KOPT-K1 (cell line): ENCODE results near the gene GDPD5.

ENCODE experiments used
- H3K27ac ChIP-seq: fragments of 200-600 bp; sonication (generic); 2 replicates; pipeline ENCODE4 v1.5.1; 2016; ENCODE audit warnings: antibody characterized with exemption, mild to moderate bottlenecking, low read depth, low read length; ENCODE audit not compliant: poor library complexity, severe bottlenecking
- H3K36me3 ChIP-seq: fragments of 200-600 bp; sonication (generic); 2 replicates; pipeline ENCODE4 v1.5.1; 2017; ENCODE audit warnings: antibody characterized with exemption, mild to moderate bottlenecking, low read length, moderate library complexity; ENCODE audit not compliant: insufficient read depth
- H3K9me3 ChIP-seq: fragments of 200-600 bp; sonication (generic); 2 replicates; pipeline ENCODE4 v1.5.1; 2017; ENCODE audit warnings: antibody characterized with exemption, low read length, mild to moderate bottlenecking; ENCODE audit not compliant: insufficient read depth, poor library complexity, severe bottlenecking

GDPD5 gene

DNA sequence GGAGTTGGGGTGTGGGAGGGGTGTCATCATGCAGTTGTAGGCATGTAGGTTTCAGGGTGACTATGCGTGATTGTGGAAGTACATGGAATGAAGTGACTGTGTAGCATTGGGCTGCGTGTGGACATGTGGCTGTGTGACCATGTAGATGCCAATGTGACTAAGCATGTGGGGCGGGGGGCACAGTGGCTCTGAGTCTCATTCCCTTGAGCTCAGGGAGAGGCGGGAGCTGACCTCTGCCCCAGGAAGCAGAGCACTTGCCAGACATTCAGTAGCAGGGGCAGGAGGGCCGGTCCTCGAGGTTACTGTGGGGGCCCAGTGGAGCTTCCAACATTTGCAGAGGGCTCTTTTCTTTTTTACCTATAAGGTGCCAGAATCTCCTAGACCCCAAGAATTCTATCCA is 92.3 kb downstream of the GDPD5 start:
- H3K36me3 ChIP-seq: no peaks in the 10 kb centered on the region; the same call in 1 of the 2 replicates
- no peaks in the 10 kb centered on the region for H3K9me3 ChIP-seq
- H3K27ac ChIP-seq: no peak overlapping the region

DNA sequence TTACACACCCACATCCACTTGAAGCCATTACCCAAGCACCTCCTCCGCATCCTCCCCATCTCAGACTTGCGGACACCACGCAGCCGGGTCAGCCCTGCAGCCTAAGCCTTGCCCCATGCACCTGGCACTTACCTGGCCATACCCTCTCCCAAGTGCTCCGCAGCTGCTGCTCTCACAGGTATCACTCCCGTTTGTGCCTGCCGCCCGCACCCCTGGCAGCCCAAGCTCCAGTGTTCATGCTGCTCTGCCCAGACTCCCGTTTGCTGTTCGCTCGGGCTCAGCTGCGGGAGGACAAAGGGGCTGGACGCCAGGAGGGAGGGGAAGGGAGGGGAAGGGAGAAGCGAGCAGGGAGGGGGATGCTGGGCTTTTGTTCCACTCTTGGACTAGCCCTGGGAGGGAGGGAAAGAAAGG is 92.8 kb downstream of the GDPD5 start, which contains the start of gene KLHL35:
Gene KLHL35 (minus strand): TSS at position 293 of the 411 bp plus-strand sequence. CDS start 2,574 bp downstream, outside the sequence.
- no peak within 1 kb of the TSS for H3K27ac ChIP-seq
- H3K9me3 ChIP-seq: no peaks in the 10 kb centered on the region
- no peaks in the 10 kb centered on the region; the same call in 1 of the 2 replicates for H3K36me3 ChIP-seq

DNA sequence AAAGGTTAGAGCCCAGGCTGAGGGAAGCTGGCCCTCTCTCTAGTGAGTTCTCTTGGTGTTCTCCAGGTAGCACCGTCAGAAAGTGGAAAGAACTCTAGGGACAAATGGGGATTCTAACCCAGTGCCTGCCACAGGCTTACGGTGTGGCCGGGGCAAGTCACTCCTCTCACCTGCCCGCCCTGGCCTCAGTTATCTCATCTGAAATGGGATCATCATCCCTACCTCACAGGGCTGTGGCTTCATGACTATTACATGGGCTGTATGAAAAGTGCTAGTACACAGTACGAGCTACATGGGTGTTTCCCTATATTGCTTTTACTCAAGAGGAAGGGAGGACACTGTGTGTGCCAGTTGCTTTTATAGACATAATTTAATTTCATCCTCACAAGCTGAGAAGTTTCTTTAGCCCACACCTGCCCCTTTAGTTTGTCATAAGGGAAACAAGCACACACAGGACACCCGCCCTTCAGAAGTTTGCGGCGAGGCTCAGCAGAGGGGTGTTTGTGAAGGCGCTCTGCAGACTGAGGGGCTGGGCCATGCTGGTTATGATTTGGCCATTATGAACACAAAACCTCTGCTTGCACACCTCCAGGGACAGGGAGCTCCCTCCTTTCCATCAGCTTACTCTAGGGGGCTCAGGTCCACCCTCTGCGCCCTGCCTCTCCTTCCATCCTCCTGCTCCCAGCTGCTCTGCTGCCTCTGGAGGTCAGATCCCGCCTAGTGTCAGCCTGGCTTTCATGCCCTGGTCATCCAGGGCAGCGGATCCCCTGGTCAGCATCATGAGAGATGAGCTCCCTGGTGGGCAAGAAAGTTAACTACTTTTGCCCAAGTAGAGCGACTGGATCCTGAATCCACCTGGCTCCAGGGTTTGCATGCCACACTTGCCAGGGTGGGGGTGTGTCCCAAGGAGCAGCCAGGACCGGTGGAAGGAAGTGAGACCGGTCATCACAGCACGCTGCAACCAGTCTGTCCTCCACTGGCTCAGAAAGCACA is 93.9 kb downstream of the GDPD5 start:
- Histone ChIP-seq H3K9me3 (no peaks in the 10 kb centered on the region), H3K27ac (no peak overlapping the region)

DNA sequence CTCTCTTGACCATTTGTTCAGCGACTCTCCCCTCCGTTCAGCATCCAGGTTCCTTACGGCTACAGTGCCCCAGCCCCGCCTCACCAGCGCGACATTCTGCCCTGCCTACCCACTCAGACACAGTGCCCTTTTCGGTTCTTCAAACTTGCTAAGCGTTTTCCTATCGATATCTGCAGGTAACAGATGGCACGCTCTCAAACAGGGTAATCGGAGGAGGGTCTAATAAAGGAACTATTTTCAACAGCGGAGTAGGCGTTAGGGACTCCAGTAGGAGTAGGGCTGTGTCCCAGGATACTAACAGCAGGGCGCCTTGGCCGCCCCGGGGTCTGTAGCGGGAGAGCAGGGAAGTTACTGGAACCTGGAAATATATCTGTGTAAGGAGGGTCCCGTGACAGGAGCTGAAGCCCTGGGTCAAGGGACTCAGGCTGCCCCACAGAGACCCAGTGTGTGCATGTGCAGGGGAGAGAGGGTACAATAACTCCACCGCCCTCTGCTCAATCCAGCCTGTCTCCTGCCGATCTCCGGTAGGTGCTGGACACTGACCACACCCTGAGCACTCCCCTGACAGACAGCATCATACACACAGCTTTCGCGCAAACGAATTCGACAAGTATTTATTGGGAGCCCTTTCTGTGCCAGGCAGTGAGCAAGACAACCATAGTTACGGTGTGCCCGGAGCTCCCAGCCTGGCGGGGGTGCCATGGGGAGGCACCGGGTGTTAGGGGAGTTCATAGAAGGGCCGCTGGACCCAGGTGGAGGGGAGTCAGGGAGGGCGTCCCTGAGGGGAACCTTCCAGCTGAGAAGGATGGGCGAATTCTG is 94.8 kb downstream of the GDPD5 start:
- Histone ChIP-seq H3K9me3 (no peaks in the 10 kb centered on the region), H3K27ac (no peak overlapping the region), H3K36me3 (no peaks in the 10 kb centered on the region; the same call in 1 of the 2 replicates)

More for the DNA sequence above, 93.9 kb downstream of the GDPD5 start:
- H3K36me3 ChIP-seq: no peaks in the 10 kb centered on the region; the same call in 1 of the 2 replicates

DNA sequence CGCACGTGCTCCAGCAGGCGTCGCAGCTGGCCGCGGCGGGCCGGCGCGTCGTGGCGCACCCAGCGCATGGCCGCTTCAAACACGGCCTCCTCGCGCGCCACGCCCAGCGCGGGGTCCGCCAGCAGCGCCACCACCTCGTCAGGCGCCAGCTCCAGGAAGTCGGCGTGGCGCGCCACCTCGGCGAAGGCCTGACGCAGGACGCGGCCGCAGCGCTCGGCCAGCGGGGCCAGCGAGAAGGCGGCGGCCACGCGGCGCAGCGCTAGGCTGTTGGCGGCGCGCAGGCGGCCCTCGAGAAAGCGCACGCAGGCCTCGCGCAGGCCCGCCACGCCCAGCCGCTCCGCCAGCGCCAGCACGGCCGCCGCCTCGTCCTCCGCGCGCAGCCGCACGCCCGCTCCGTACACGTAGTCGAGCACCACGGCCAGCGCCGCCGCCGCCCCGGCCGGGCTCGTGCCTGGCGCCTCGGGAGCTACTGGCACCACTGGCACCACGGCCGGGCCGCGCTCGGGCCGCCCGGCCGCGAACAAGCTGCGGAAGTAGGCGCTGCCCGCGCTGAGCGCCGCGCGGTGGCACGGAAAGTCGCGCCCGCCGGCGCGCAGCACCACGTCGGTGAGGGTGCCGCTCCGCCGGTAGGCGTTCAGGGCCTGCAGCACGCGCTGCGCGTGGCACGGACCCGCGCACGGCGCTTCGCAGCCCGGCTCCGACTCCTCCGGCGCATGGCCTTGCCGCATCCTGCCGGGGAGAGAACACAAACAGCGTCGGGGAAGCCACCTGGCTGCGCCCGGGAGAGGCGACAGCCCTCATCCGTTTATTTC is 95.6 kb downstream of the GDPD5 start:
- H3K9me3 ChIP-seq: no peaks in the 10 kb centered on the region
- H3K36me3 ChIP-seq: no peaks in the 10 kb centered on the region; the same call in 1 of the 2 replicates
- no peak overlapping the region for H3K27ac ChIP-seq

DNA sequence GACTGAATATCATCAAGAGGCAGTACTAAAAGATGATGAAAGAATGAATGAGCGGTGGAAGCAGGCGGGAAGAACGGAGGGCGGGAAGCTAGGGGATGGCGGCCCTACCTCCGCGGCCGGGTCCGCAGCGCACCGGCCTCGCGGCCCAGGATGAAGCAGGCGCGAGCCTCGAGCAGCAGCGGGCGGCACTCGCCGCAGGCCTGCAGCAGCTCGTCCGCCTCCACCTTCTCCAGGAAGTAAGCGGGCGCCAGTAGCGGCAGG is 96.2 kb downstream of the GDPD5 start:
- H3K36me3 ChIP-seq: no peaks in the 10 kb centered on the region
- H3K9me3 ChIP-seq: no peaks in the 10 kb centered on the region
- no peak overlapping the region for H3K27ac ChIP-seq

DNA sequence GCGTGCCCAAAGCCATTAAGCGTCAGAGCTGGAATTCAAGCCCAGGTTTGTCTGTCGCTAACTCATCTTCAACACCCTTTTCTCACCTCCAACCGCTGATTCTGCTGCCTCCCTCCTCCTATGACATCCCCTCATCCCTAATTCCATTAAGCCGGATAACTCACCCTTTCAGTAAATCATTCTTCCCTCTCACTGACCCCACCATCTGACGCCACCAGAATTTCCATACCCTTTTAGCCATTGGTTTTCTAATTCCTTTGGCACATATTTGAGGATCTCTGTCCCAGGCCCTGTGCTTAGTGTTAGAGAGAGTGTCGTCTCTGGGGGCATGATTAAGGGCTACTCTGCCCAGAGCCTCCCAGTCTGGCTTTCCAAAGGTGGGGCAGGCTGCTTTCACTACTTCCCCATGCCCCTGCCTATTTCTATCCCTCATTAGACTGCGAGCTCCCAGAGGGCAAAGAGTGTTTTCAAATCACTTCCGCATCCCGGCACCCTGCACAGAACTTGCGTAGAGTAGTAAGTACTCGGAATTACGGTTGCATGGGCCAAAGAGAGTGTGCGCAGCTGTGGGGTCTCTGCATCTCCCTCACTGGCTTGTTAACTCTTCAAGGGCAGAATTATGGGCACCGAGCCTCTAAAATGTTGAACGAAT is 96.6 kb downstream of the GDPD5 start:
- Histone ChIP-seq H3K36me3 (no peaks in the 10 kb centered on the region), H3K9me3 (no peaks in the 10 kb centered on the region), H3K27ac (no peak overlapping the region)

DNA sequence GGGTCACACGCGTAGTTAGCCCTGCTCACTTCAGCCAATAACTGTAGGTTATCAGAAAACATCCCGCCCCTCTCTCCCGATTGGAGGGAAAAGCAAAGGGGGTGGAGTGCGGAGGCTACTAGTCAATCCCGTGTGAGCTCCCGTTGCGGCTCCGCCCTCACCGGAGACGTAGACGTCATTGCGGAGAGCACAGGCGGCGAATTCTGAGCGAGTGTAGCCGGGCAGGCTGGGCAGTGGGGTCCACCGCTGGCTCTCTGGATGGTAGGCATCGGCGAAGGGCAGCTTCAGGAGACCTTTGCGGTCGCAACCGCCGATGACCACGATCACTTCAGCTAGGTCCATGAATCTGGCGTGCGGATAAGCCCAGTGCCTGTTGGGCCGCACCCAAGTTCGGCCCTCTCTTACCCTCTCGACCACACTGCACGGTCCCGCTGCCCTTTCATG is 97.4 kb downstream of the GDPD5 start:
- peaks cover 3% of the 10 kb centered on the region; the same call in 1 of the 2 replicates for H3K36me3 ChIP-seq
- H3K27ac ChIP-seq: no peak overlapping the region
- no peaks in the 10 kb centered on the region for H3K9me3 ChIP-seq

DNA sequence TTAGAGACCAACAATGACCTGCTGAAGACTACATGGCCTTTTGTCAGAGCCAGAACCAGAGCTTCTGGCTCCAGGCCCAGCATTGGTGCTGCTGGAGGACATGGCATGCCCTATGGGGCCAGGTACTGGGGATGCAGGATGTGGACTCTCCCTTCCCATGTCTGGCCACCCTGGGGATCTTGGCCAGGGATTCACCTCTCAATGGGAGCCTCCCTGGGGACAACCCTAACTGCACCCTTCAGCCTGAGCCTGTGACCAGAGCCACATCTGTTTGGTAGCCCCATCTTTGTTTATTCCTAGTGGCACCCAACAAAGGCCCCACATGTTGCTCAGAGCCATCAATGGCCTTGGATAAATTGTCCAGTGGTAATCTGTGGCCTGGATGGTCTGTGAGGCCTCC is 98.6 kb downstream of the GDPD5 start:
- Histone ChIP-seq H3K27ac (no peak overlapping the region), H3K36me3 (peaks cover 14% of the 10 kb centered on the region; the same call in 1 of the 2 replicates), H3K9me3 (no peaks in the 10 kb centered on the region)

DNA sequence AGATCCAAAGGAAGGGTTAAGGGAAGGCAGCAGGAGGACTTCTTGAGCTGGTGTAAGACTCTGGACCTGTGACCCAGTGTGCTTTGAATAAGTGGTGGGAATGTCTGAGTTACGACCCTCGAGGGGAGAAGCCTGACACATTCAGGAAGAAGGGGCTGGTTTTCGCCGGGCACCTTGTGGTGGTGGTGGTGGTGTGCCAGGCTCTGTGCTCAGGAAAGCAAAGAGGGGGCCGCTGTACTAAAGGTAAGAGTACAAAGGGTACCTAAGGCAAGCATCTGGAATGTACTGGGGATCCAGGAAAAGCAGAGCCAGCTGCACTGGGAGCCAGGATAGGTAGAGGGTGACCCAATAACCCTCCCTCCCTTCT is 99.0 kb downstream of the GDPD5 start:
- Histone ChIP-seq H3K27ac (no peak overlapping the region), H3K36me3 (peaks cover 15% of the 10 kb centered on the region; the same call in 1 of the 2 replicates), H3K9me3 (no peaks in the 10 kb centered on the region)

DNA sequence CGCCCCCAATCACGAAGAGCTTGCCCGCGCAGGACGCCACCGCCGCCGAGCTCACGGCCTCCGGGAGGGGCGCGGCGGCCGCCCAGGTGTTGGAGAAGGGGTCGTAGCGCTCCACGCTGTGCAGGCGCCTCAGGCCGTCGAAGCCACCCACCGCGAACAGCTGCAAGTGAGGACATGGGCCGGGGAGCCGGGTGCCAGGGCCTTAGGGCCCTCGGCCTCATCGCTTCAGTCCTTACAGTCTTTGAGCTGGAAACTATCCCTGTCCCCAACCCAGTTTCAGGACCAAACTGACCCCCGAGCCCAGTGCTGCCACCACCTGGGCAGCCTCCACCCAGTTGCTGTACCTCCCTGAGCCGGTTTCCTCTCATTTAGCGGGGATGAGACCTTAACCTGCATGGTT is 100.3 kb downstream of the GDPD5 start:
- no peak overlapping the region for H3K27ac ChIP-seq
- peaks cover 15% of the 10 kb centered on the region; the same call in 1 of the 2 replicates for H3K36me3 ChIP-seq
- no peaks in the 10 kb centered on the region for H3K9me3 ChIP-seq

DNA sequence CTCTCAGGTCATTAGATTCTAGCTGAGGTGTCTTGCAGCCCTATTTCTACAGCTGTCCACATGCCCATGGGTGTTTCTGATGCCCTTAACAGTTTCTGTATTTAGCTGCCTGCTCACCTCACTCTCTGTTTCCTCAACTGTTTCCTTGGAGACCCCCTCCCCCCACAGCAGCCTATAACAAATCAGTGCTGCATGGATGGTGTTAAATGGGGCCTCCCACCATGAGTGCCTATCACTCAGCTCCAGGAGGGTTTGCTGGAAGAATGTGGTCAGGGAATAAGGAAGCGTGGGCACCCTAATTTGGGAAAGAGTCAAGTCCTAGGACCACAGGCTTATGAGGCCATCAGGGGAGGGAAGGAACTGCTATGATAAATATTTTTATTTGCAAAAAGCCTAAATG is 101.3 kb downstream of the GDPD5 start:
- H3K36me3 ChIP-seq: peaks cover 15% of the 10 kb centered on the region; the same call in 1 of the 2 replicates
- H3K27ac ChIP-seq: no peak overlapping the region
- no peaks in the 10 kb centered on the region for H3K9me3 ChIP-seq

DNA sequence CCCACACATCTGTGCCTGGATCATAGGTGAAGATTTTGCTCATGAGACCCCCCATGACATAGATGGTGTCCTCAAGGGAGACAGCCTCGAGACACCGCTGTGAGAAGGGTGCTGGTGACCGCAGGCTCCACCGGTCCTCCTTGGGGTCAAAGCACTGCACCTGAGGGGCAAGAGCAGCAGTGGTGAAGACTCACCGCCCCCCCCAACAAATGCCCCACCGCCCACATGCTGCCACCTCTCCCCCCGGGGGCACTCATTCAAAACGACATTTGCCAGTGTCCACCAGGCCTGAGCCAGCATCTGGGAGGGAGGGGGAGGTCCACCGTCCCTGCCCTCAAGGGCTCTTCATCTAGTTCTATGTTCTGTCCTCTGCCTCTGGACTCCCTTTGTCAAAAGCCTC is 102.0 kb downstream of the GDPD5 start:
- Histone ChIP-seq H3K9me3 (no peaks in the 10 kb centered on the region), H3K27ac (no peak overlapping the region), H3K36me3 (peaks cover 15% of the 10 kb centered on the region; the same call in 1 of the 2 replicates)
